HG03342 (cell line): ENCODE results near the gene OR2M2.
A peak's percentile ranks its signal among the peaks of the same experiment; 100 is the strongest.

Experiments used
- ATAC-seq: cut with Tn5 transposase; IDR thresholded peaks from one replicate; pipeline ENCODE4 v1.9.1; 2021; ENCODE audit warnings: mild to moderate bottlenecking, moderate library complexity; ENCODE audit not compliant: unreplicated experiment

The OR2M2 gene, protein sequence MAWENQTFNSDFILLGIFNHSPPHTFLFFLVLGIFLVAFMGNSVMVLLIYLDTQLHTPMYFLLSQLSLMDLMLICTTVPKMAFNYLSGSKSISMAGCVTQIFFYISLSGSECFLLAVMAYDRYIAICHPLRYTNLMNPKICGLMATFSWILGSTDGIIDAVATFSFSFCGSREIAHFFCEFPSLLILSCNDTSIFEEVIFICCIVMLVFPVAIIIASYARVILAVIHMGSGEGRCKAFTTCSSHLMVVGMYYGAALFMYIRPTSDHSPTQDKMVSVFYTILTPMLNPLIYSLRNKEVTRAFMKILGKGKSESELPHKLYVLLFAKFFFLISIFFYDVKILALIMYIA

DNA sequence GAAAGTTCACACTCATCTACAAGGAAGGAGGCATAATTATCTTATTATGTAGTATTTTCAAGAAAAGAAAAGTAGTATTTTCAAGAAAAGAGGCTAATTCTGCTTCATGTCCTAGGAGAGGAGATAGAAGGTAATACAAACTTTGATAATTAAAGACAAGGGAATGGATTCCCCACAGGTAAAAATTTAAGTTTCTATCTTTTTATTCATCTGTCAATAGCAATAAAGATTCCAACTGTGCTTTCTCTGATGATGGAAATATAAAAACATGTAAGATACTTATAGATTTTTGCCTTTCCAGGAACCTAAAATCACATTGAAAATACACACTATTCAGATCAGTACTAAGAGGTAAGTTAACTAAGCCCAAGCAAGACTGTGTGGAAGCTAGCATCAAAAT, at the start of gene OR2M2:
TSS of gene OR2M2 (plus strand) at position 301 of the 400 bp plus-strand sequence. CDS start 5,165 bp downstream, outside the sequence.
- ATAC-seq = no peak

DNA sequence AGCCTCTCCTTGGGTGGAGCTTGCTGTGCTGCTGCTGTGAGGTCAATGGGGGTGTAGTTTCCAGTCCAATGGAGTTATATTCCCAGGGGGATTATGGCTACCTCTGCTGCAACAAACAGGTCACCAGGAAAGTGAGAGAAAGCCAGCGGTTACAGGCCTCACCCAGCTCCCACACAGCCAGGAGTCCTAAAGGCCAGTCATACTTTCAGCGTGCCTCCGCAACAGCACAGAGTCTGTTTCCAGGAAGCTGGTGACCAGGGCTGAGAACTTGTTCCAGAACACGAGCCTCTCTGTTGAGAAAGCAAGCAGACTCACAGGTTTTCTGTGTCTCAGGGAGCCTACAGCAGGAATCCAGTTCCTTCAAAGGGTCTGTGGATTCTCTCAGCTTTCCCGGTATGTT, 47.0 kb upstream of the OR2M2 start:
- no peak for ATAC-seq

DNA sequence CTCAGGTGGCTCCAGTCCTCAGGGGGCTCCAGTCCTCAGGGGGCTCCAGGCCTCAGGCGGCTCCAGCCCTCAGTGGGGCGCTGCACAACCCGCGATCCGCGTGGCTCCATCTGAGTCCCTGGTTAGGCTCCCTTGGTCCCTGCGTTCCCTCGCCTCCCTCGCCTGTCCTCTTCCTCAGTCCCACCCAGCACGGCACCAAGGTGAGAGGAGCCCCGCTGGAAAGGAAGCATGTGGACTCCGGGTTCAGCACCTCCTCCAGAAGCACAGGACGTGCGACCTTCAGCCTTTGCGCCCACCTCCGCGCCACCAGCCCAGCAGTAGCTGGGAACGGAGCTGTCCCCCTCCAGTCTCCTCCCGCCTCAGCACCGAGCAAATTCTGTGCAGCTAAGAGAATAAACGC, 37.8 kb upstream of the OR2M2 start:
- no peak for ATAC-seq

DNA sequence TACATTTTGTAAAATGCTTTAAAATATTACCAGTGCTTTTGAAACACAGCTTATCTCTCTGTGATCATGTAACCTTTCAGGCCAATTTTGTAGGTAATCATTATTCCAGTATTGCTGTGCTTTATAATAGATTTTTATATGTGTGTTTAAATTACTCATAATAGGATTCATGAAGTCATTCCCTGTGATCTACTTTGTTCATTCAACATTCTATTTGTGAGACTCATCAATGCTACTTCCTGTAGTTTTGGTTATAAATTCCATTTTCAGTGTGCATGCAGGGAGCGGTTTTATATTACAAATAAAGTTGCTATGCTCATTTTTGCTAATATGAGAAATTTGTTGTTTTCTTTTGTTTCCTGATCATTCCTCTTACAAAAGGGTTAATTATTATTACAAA, 33.8 kb upstream of the OR2M2 start:
- ATAC-seq = no peak

DNA sequence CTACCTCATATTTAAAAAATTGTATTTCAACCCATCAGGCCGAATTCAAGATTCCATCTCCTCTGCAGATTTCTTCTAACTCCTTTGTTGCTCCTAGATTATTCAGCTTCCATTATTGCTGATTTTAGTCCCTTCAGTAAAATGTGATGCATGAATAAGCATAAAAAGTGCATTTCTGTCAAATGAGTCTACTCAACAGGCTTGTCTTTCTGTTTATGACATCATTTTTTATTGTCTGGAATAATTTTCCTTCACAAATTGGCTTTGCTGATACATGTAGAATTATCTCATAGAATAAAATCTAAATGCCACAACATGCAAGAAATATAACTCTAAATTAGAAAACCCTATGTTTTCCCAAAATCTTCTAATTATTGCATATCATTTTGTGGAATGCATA, 31.3 kb upstream of the OR2M2 start:
- no peak for ATAC-seq

DNA sequence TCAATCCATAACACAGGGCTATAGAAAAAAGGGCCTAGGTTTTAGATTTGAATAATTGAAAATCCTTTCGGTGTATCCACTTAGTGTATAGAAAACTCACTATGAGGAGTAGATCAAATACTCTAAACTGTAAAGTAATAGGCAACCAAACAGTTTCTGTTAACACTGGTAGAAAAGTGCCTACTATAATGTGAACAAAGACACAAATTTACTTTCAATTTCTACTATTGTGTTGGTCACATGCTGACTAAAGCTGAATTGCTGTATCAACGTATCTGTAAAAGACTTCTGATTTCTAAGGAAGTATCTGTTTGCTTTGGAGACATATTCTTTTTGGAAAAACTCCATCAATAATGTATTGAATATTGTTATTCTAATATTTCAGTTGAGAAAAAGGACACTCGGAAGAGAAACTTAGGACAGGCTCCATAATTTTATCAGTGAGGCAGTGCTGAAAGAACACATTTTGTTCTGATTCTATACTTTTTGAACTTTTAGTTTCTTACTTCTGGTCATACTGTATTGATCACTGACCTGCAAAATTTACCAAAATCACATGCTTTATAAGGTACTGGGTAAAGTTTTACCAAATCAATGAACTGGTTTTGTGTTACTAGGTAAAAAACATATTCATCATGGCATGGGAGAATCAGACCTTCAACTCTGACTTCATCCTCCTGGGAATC, 30.0 kb upstream of the OR2M2 start, which contains the start of gene OR2M5:
TSS of gene OR2M5 (plus strand) at position 636 of the 686 bp plus-strand sequence. CDS start at position 636, 0 bp downstream.
- ATAC-seq = no peak

DNA sequence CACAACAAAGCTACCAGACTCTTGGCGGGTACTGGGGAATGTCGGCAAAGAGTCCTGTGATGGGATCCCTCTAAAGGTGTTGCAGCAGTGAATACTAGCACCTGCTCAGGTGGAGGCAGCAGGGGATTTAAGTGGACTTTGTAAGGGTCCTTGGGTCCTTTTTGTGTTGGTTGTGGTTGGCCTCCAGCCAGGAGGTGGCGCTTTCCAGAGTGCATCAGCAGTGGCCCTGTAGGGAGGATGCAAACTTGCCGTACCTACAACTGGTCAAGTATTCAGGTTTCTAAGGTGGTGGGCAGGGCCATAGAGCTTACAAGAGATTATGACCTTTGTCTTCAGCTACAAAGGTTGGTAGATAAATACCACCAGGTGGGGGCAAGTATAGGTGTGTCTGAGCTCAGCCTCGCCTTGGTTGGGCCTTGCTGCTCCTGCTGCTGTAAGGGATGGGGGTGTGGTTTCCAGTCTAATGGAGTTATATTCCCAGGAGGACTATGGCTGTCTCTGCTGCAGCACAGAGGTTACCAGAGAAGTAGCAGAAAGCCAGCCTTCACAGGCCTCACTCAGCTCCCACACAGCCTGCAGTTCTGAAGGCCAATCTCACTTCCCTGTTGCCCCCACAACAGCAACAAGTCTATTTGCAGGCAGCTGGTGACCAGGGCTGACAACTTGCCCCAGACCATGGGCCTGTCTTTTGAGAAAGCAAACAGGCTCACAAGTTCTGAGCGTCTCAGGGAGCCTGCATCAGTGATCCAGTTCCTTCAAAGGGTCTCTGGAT, 22.4 kb upstream of the OR2M2 start:
- ATAC-seq = no peak

DNA sequence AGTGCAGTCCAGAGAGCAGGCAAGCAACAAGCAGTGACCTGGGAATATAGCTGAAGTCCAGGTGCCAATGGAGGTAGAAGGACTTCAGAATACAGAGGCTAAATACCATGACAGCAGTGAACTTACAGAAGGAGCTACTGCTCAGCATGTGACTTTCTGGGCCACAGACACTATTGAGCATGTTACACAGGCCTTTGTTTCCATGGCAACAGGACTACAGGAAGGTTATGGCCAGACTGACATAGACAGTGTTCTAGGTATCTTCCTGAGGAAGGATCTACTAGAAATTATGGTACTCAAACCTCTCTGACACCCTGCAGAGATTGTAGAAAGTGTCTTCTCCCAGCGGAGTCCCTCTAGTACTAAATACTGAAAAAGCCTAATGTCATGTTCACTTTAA, 18.7 kb upstream of the OR2M2 start:
- peak; percentile 59 for ATAC-seq

DNA sequence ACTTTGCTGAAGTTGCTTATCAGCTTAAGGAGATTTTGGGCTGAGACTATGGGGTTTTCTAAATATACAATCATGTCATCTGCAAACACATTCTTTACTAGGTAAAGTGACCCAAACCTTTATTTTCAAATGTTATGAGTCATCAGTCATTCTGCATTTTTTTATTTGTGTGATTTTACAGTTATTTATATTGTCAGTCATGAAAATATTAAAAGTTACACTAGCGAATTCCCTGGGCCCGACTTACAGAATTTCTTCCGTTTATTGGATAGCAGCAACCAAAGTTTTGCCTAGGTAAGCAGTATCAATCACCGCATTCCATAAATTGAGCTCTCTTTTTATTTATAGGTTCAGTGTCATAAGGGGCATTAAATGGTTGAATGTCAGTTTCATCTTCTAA, 15.9 kb upstream of the OR2M2 start:
- ATAC-seq = no peak

DNA sequence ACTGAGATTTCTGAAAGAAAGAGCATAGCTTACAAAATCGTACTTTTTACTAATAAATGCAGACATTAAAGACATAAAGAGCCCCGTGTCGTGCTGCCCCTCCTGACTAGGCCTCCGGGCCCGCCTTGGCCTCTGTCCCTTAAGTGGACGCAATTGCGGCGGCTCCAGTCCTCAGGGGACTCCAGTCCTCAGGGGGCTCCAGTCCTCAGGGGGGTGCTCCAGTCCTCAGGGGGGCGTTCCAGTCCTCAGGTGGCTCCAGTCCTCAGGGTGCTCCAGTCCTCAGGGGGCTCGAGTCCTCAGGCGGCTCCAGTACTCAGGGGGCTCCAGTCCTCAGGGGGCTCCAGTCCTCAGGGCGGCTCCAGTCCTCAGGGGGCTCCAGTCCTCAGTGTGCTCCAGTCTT, 10.6 kb upstream of the OR2M2 start:
- no peak for ATAC-seq

DNA sequence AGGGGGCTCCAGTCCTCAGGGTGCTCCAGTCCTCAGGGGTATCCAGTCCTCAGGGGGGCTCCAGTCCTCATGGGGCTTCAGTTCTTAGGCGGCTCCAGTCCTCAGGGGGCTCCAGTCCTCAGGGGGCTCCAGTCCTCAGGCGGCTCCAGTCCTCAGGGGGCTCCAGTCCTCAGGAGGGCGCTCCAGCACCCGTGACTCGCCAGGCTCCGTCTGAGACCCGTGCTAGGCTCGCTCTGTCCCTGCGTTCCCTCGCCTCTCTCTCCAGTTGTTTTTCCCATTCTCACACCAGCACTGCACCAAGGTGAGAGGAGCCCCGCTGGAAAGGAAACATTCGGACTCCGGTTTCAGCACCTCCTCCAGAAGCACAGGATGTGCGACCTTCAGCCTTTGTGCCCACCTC, 9.4 kb upstream of the OR2M2 start:
- no peak for ATAC-seq

DNA sequence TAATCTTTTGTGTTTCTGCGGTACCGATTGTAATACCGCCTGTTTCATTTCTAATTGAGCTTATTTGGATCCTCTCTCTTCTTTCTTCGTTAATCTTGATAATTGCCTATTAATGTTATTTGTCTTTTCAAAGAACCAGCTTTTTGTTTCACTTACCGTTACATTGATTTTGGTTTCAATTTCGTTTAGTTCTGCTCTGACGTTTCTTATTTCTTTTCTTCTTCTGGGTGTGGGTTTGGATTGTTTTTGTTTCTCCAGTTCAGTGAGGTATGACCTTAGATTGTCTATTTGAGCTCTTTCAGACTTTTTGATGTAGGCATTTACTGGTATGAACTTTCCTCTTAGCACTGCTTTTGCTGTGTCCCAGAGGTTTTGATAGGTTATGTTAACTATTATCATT, 9.4 kb downstream of the OR2M2 start:
- ATAC-seq = no peak

DNA sequence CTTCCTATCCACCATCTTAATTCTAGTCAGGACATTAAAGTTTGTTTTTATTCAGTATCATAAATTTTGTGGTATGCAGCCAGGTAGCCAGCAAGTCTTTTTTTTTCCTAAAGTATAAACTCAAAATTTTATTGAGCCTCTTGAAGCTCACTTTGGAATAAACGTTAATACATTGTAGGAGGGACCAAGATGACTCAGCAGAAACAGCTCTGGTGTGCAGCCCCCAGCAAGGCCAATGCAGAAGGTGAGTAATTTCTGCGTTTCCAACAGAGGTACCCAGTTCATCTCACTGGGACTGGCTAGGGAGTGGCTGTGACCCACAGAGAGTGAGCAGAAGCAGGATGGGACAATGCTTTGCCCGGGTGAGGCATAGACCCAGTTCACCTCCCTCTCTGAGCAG, 12.7 kb downstream of the OR2M2 start:
- ATAC-seq = no peak

DNA sequence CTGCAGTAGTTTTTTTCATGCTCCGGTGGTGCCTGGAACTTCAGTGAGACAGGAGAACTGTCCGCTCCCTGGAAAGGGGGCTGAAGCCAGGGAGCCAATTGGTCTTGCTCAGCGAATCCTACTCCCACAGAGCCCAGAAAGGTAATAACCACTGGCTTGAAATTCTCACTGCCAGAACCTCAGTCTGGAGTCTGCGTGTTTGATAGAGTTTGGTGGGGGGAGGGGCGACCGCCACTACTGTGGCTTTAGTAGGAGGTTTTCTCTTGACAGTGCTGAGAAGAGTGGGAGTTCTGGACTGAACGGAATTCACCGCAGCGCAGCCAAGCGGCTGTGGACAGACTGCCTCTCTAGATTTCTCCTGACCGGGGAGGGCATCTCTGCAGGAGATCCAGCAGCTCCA, 14.4 kb downstream of the OR2M2 start:
- no peak for ATAC-seq

DNA sequence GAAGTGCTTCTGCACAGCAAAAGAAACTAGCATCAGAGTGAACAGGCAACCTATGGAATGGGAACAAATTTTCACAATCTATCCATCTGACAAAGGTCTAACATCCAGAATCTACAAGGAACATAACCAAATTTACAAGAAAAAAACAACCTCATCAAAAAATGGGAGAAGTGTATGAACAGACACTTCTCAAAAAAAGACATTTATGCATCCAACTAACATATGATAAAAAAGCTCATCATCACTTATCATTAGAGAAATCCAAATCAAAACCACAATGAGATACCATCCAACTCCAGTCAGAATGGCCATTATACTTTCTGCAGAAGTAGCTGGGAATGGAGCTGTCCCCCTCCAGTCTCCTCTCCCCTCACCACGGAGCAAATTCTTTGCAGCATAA, 19.5 kb downstream of the OR2M2 start:
- ATAC-seq = no peak

DNA sequence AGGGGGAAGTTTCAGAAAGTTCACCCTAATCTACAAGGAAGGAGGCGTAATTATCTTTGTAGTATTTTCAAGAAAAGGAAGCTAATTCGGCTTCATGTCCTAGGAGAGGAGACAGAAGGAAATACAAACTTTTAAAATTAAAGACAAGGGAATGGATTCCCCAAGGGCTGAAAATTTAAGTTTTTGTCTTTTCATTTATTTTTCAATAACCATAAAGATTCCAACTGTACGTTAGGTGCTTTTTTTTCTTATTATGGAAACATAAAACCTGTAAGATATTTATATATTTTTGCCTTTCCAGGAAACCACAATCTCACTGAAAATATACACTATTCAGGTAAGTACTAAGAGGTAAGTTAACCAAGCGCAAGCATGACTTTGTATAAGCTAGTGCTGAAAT, 22.3 kb downstream of the OR2M2 start, which contains the start of gene OR2M3:
TSS of gene OR2M3 (plus strand) at position 301 of the 400 bp plus-strand sequence. CDS start 5,803 bp downstream, outside the sequence.
- no peak for ATAC-seq

DNA sequence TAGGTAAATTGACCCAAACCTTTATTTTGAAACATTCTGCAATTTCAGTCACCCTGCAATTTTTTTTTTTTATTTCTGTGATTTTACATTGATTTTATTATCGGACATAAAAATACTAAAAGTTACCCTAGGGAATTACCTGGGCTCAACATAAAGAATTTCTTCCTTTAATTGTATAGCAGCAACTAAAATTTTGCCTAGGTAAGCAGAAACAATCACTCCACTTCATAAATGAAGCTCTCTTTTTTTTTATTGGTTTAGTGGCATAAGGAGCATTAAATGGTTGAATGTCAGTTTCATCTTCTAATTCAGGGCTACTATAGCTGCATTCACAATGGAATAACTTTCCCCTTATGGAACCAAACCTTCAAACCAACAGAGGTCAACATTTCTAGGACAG, 41.3 kb downstream of the OR2M2 start:
- ATAC-seq = no peak

DNA sequence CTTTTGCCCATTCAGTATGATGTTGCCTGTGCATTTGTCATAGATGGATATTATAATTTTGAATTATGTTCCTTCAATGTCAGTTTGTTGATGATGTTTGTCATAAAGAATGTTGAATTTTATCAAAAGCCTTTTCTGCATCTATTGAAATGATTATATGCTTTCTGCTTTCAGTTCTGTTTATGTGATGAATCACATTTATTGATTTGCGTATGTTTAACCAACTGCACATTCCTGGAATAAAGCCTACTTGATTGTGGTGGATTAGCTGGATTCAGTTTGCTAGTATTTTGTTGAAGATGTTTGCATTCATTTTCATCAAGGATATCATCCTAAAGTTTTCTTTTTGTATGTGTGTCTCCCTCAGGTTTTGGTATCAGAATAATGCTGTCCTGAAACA, 50.9 kb downstream of the OR2M2 start:
- no peak for ATAC-seq

DNA sequence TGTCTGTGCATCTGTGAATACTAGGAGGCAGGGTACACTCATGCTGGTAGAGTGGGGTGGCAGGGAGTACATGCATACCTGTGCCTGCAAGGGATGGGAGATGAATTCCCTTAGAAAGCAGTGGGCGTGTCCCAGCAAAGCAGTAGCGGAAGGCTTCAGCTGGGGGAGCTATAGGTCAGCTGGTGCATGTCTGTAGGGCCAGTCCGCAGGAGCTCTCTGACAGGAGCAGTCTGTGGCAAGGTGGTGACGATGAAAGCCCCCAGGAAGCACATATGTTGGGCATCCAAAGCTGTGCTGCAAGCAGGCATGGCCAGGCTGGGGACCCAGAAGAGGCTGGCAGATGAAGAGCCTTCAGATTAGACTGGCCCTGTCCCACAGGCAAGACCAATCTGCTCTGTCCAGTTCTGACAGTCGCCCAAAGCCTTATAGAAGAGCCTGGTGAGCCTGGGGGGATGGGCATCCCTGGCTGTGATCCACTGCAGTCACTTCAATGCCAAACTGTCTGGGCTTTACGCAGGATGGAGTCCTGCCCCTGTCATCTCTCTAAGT, 54.8 kb downstream of the OR2M2 start:
- ATAC-seq = no peak
